Measurements from ENCODE around the gene PLCD4.

GRCh38 chr2:218577482-218578220, 30.0 kb upstream of the PLCD4 start:
- TF ChIP-seq SP1 (IDR thresholded peaks at IDR 0.05) (no peak), CTCF (IDR thresholded peaks at IDR 0.05; ENCODE audit: low read depth, low read length, missing input control) (no peak), YY1 (IDR thresholded peaks at IDR 0.05) (no peak), REST (IDR thresholded peaks at IDR 0.05) (no peak), JUND (IDR thresholded peaks at IDR 0.05) (no peak), FOXA2 (IDR thresholded peaks at IDR 0.05) (no peak), TAF1 (conservative IDR thresholded peaks at IDR 0.05) (no peak), HNF4G (IDR thresholded peaks at IDR 0.05) (no peak)

Data from liver (tissue), 3 donors.